Karpas-422 (cell line): ENCODE results near the gene CCDC33. TPM values are rescaled to one million over a fixed set of nuclear protein-coding genes. Genes with fewer than 3 reads are reported as not detected.

Experiments
- DNase-seq: peaks from one replicate; pipeline ENCODE4 v3.0.0-alpha.2; 2015
- H2AFZ ChIP-seq: fragments of 200-600 bp; sonication (generic); 2 replicates; pipeline ENCODE4 v1.6.1; 2014; ENCODE audit warnings: antibody characterized with exemption, low read length, mixed read lengths
- H3K27ac ChIP-seq: fragments of 200-600 bp; sonication (generic); 2 replicates; pipeline ENCODE4 v1.5.1; 2014; ENCODE audit warnings: mild to moderate bottlenecking, low read length, moderate library complexity
- H3K27me3 ChIP-seq: fragments of 200-600 bp; sonication (generic); 2 replicates; pipeline ENCODE4 v1.6.1; 2014; ENCODE audit warnings: low read length, mixed read lengths
- H3K36me3 ChIP-seq: fragments of 200-600 bp; sonication (generic); 2 replicates; pipeline ENCODE4 v1.6.1; 2014; ENCODE audit warnings: low read length, mixed read lengths; ENCODE audit not compliant: insufficient read depth
- H3K4me1 ChIP-seq: fragments of 200-600 bp; sonication (generic); 2 replicates; pipeline ENCODE4 v1.6.1; 2014; ENCODE audit warnings: mild to moderate bottlenecking, low read length, mixed read lengths
- H3K4me2 ChIP-seq: fragments of 200-600 bp; sonication (generic); 2 replicates; pipeline ENCODE4 v1.6.1; 2014; ENCODE audit warnings: low read length, low read depth, mild to moderate bottlenecking; ENCODE audit not compliant: poor library complexity, severe bottlenecking
- H3K4me3 ChIP-seq: fragments of 200-600 bp; sonication (generic); 2 replicates; pipeline ENCODE4 v1.5.1; 2014; ENCODE audit warnings: mild to moderate bottlenecking, antibody characterized with exemption, low read length, mixed read lengths
- H3K79me2 ChIP-seq: fragments of 200-600 bp; sonication (generic); 2 replicates; pipeline ENCODE4 v1.6.1; 2014; ENCODE audit warnings: mild to moderate bottlenecking, low read length, mixed read lengths
- H3K9ac ChIP-seq: fragments of 200-600 bp; sonication (generic); 2 replicates; pipeline ENCODE4 v1.6.0; 2014; ENCODE audit warnings: low read length
- H3K9me2 ChIP-seq: fragments of 200-600 bp; sonication (generic), shearing (Covaris generic); replicated peaks from 2 replicates; pipeline ENCODE4 v1.6.0; 2014; ENCODE audit warnings: mild to moderate bottlenecking, low read length, moderate library complexity; ENCODE audit not compliant: insufficient read depth
- H3K9me3 ChIP-seq: fragments of 300-700, 200-600 bp; sonication (generic); 2 replicates; pipeline ENCODE4 v1.6.1; 2014; ENCODE audit warnings: low read length, mixed read lengths
- H4K20me1 ChIP-seq: fragments of 200-600 bp; sonication (generic); 2 replicates; pipeline ENCODE4 v1.6.1; 2014; ENCODE audit warnings: mild to moderate bottlenecking, antibody characterized with exemption, low read length, low read depth; ENCODE audit not compliant: insufficient read depth
- total RNA-seq: library from RNA; depleted of rRNA; stranded (reverse); fragments of >200 nt; shearing (Covaris generic); gene quantifications from 2 replicates; pipeline ENCODE4 v1.2.3, GENCODE V29; 2014; ENCODE audit warnings: low replicate concordance

CCDC33 gene
- total RNA-seq, 1 experiment from 2014 or later = not detected

DNA sequence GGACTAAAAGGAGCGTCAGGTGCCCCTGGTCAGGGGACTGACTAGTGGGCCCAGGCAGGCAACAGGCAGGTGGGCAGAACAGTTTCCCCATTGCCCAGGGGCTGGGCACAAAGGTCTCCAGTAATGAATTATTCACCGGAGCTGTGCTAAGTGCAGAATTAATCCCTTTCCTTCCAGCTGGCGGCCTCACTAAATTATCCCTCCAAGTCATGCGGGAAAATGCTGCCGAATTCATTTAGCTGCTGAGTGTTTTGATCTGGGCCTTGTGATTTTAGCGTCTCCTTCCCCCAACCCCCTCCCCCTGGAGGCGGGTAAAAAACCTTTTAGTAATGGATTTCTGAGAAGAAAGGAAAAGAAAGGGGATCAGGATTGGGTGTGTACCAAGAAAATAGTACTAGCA lies 47.2 kb downstream of the CCDC33 start:
- H3K9ac ChIP-seq = no peak overlapping the region
- no peaks in the 10 kb centered on the region for H3K9me2 ChIP-seq
- H4K20me1 ChIP-seq = peaks cover 15% of the 10 kb centered on the region; the same call in 1 of the 2 replicates
- no peak for DNase-seq
- no peaks in the 10 kb centered on the region for H3K36me3 ChIP-seq
- H3K4me3 ChIP-seq = no peak overlapping the region
- no peak overlapping the region for H3K27ac ChIP-seq
- H3K27me3 ChIP-seq = no peaks in the 10 kb centered on the region
- no peaks in the 10 kb centered on the region for H3K9me3 ChIP-seq
- H3K4me2 ChIP-seq = no peak overlapping the region
- no peak overlapping the region for H2AFZ ChIP-seq
- H3K79me2 ChIP-seq = no peaks in the 10 kb centered on the region
- no peaks in the 10 kb centered on the region for H3K4me1 ChIP-seq

DNA sequence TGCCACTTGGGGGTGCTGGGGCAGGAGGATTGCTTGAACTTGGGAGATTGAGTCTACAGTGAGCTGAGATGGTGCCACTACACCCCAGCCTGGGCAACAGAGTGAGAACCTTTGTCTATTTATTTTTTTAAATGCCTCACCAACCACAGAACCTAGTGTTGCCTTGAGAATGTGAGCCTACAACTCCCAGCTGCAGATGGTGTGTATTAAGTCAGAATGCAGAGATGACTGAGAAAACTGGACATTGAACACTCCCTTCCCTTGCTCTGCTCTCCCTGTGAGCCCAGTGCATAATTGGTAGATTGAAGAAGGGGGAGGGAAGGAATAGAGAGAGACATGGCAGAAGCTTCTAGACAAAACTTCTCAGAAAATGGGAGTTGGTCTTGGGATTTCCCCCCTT lies 53.5 kb downstream of the CCDC33 start:
- no peaks in the 10 kb centered on the region for H3K36me3 ChIP-seq
- no peaks in the 10 kb centered on the region for H3K9me2 ChIP-seq
- no peak overlapping the region for H3K9ac ChIP-seq
- no peak overlapping the region for H3K4me2 ChIP-seq
- DNase-seq = no peak
- no peaks in the 10 kb centered on the region for H3K79me2 ChIP-seq
- H3K4me3 ChIP-seq = no peak overlapping the region
- peaks cover 4% of the 10 kb centered on the region; the same call in 1 of the 2 replicates for H3K4me1 ChIP-seq
- no peak overlapping the region for H2AFZ ChIP-seq
- no peaks in the 10 kb centered on the region for H3K9me3 ChIP-seq
- H4K20me1 ChIP-seq = peaks cover 6% of the 10 kb centered on the region; the same call in 1 of the 2 replicates
- no peaks in the 10 kb centered on the region for H3K27me3 ChIP-seq
- no peak overlapping the region for H3K27ac ChIP-seq

DNA sequence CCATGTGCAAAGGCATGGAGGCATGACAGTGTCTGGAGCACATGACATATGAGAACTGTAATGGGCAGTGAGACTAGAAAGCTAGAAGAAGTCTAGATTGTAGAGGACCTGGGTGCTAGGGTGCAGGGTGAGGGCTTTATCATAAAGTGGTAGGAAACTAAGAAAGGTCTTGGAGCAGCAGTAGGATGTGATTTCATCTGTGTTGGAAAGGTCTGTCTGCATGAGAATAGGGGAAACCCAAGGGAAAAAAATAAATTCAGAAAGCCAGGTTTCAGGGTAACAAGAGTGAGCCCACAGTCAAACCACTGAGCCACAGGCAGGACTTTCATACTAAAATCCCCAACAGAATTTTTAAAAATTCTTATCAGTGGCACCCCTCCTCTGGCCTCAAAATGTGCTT lies 54.5 kb downstream of the CCDC33 start:
- Histone ChIP-seq H3K27me3 (no peaks in the 10 kb centered on the region), H2AFZ (no peak overlapping the region), H3K4me1 (peaks cover 4% of the 10 kb centered on the region; the same call in 1 of the 2 replicates), H3K79me2 (no peaks in the 10 kb centered on the region), H3K9me3 (no peaks in the 10 kb centered on the region), H3K36me3 (no peaks in the 10 kb centered on the region), H4K20me1 (peaks cover 6% of the 10 kb centered on the region; the same call in 1 of the 2 replicates), H3K4me3 (no peak overlapping the region), H3K27ac (no peak overlapping the region), H3K9me2 (no peaks in the 10 kb centered on the region), H3K4me2 (no peak overlapping the region), H3K9ac (no peak overlapping the region)
- DNase-seq = no peak

DNA sequence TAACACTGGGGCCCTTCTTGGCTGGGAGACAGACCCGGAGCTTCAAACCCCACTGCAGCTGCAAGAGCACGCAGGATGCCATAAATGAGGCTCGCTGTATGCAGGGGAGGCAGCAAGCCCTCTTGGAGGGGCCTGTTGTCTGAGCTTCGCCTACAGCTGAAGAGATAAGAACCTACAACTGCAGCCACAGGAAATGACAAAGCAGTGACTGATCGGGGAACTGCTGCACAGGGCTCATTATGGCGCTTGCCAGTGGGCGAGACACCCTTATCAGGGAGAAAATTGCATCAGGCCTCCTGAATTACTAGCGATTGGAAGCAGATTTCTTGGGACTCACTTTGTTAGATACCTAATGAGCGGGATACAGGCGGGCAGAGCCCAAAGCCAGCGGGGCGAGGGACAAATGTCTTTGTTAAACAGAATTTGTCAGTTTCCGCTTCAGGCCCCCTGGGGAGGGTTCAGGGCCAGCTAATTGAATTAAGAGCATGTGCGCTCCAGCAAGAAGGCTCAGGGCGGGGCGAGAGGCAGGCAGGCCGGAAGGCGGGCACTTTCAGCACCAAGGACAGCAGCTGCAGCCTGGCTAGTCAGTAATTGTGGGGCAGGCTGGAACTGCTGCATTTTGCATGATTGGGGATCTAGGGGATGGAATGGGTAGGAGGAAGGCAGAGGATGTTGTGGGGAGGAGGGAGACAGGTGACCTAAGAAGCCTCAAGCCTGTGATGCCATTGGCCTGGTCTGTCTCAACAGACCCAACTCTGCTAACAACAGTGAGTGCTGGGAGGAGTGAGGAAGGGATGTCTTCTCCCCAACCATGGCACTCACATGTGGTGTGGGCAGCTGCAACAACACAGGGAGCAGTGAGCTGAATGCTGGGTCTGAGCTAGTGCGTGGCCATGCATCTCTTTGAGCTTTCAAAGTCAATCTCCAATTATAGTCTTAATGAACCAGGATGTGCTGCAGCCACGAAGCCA lies 55.3 kb downstream of the CCDC33 start:
- Histone ChIP-seq H3K9me3 (no peaks in the 10 kb centered on the region), H3K36me3 (no peaks in the 10 kb centered on the region), H2AFZ (no peak overlapping the region), H3K9me2 (no peaks in the 10 kb centered on the region), H3K4me3 (no peak overlapping the region), H4K20me1 (peaks cover 6% of the 10 kb centered on the region; the same call in 1 of the 2 replicates), H3K4me1 (peaks cover 4% of the 10 kb centered on the region; the same call in 1 of the 2 replicates), H3K27ac (no peak overlapping the region), H3K79me2 (no peaks in the 10 kb centered on the region), H3K4me2 (peak overlapping the region; percentile 33), H3K9ac (no peak overlapping the region), H3K27me3 (no peaks in the 10 kb centered on the region)
- peak; percentile 94 for DNase-seq

DNA sequence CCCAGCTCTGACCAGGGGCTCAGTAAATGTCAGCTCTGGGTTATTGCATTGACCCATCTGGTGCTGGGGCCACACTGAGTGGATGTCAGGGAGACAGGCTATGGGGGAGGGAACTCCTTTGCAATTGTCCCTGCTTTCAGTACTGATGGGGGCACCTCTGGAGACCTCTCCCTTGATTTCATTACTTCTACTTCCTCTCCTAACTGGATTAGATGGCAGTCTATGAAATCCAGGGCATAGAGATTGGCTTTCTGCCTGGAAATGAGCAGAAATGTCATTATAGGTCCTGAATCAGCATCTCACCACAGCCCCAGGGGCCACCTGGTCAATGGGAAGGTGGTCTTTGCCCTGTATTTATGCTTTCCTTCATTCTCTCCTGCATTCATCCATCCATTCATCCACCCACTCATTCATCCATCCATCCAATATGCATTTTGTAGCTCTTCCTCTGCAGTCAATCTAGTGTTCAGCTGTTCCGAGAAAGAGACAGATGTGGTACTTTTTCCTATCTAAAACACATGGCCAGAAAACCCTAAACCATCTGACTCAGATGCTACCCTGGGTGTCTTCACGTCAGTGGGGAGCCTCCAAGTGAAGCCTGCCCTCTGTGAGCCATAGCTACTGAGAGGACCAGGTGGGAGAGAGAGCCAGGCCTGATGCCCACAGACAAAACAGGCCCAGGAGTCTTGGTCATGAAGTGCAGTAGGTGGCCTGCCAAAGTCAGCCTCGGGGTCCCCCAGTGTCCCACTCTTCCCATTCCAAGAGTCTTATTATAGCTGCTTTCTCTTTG lies 57.1 kb downstream of the CCDC33 start:
- no peaks in the 10 kb centered on the region for H3K9me2 ChIP-seq
- H3K4me2 ChIP-seq = no peak overlapping the region
- no peaks in the 10 kb centered on the region for H3K27me3 ChIP-seq
- no peak overlapping the region for H3K4me3 ChIP-seq
- H3K4me1 ChIP-seq = peaks cover 4% of the 10 kb centered on the region; the same call in 1 of the 2 replicates
- no peak overlapping the region for H2AFZ ChIP-seq
- no peak overlapping the region for H3K27ac ChIP-seq
- H3K36me3 ChIP-seq = no peaks in the 10 kb centered on the region
- H3K9me3 ChIP-seq = no peaks in the 10 kb centered on the region
- H3K9ac ChIP-seq = no peak overlapping the region
- H3K79me2 ChIP-seq = no peaks in the 10 kb centered on the region
- DNase-seq = no peak
- H4K20me1 ChIP-seq = peaks cover 3% of the 10 kb centered on the region; the same call in 1 of the 2 replicates

DNA sequence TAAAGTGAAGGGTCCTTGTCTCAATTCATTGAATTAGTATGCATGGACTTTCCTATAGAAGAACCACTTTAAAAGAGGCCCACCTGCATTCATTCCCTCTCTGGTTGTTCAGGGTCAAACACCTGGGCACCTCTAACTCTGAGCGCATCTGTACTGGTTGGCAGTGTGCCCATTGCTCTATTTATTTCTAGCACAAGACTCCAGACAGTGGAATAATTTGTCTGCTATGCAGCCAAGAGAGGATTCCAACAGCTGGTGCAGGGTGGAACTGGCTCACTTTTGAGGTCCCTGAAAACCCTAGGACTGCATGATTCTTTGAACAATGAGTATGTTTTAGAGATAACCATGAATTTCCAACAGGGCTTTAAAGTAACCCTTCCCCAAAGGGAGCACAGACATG lies 57.9 kb downstream of the CCDC33 start:
- Histone ChIP-seq H3K27ac (no peak overlapping the region), H3K36me3 (no peaks in the 10 kb centered on the region), H2AFZ (no peak overlapping the region), H3K4me2 (no peak overlapping the region), H3K27me3 (no peaks in the 10 kb centered on the region), H3K4me3 (no peak overlapping the region), H3K9ac (no peak overlapping the region), H3K9me3 (no peaks in the 10 kb centered on the region), H3K4me1 (peaks cover 4% of the 10 kb centered on the region; the same call in 1 of the 2 replicates), H3K9me2 (no peaks in the 10 kb centered on the region), H4K20me1 (no peaks in the 10 kb centered on the region), H3K79me2 (no peaks in the 10 kb centered on the region)
- no peak for DNase-seq

DNA sequence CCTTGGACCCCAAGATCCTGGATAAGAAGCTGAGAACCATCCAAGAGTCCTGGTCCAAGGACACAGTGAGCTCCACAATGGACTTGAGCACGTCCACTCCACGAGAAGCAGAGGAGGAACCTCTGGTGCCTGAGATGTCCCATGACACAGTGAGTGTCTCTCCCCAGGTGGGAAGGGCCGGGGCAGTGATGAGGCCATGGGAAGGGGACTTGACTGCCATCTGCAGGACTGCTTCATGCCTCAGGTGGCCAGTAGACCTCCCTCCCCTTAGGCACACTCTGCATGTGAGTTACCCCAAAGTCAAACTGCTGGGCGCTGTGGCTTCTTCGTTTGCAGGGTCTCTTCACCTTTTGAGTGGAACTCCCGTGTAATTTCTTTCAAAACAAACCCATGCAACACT lies 59.7 kb downstream of the CCDC33 start:
- H2AFZ ChIP-seq = no peak overlapping the region
- no peaks in the 10 kb centered on the region for H3K9me2 ChIP-seq
- H3K36me3 ChIP-seq = no peaks in the 10 kb centered on the region
- no peaks in the 10 kb centered on the region for H3K79me2 ChIP-seq
- H3K9me3 ChIP-seq = no peaks in the 10 kb centered on the region
- no peak overlapping the region for H3K4me2 ChIP-seq
- no peak overlapping the region for H3K9ac ChIP-seq
- no peak overlapping the region for H3K4me3 ChIP-seq
- no peaks in the 10 kb centered on the region for H3K27me3 ChIP-seq
- H3K27ac ChIP-seq = no peak overlapping the region
- no peaks in the 10 kb centered on the region for H4K20me1 ChIP-seq
- H3K4me1 ChIP-seq = peaks cover 4% of the 10 kb centered on the region; the same call in 1 of the 2 replicates
- DNase-seq = no peak

DNA sequence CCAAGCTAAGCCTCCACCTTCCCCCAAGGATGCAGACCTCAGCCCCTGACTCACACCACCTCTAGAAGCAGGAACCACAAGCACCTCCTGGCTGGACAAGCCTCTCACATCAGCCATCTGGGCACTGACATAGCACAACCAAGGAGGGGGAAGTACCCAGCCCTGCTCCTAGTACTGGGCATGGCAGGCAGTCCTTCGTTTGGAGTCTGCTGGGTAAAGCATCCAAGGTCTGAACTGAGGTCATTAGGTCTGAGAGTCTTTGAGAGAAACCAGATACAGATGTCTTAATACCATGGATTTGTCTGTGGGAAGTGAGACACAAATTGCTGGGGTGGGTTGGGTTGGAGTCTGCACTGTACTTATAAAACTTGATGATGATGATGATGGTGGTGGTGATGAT lies 61.8 kb downstream of the CCDC33 start:
- Histone ChIP-seq H3K9ac (no peak overlapping the region), H3K36me3 (no peaks in the 10 kb centered on the region), H3K4me1 (no peaks in the 10 kb centered on the region), H4K20me1 (peaks cover 3% of the 10 kb centered on the region), H3K4me2 (no peak overlapping the region), H3K27me3 (no peaks in the 10 kb centered on the region), H2AFZ (no peak overlapping the region), H3K27ac (no peak overlapping the region), H3K9me2 (no peaks in the 10 kb centered on the region), H3K4me3 (no peak overlapping the region), H3K79me2 (no peaks in the 10 kb centered on the region), H3K9me3 (no peaks in the 10 kb centered on the region)
- no peak for DNase-seq
